Smooth muscle cell (in vitro differentiated cells): Measurements from ENCODE around the gene FAM204A. TPM values are rescaled to one million over a fixed set of nuclear protein-coding genes. Genes with fewer than 3 reads are reported as not detected.

Experiments
- DNase-seq: peaks from one replicate; lab custom pipeline; 2025; ENCODE audit not compliant: unreplicated experiment; lab: John Stamatoyannopoulos, UW
- H2AFZ ChIP-seq: fragments of 200-600 bp; sonication (generic); 2 replicates; pipeline ENCODE4 v1.6.0; 2016; ENCODE audit warnings: antibody characterized with exemption, low read depth, mild to moderate bottlenecking
- H3F3A ChIP-seq: fragments of 200-600 bp; sonication (generic); 2 replicates; pipeline ENCODE4 v1.6.0; 2017; ENCODE audit warnings: antibody characterized with exemption, low read depth
- H3K27ac ChIP-seq: fragments of 200-600 bp; sonication (generic); 2 replicates; pipeline ENCODE4 v1.5.1; 2016; ENCODE audit warnings: low read depth, mild to moderate bottlenecking
- H3K27me3 ChIP-seq: fragments of 200-600 bp; sonication (generic); 2 replicates; pipeline ENCODE4 v1.6.1; 2016; ENCODE audit warnings: low read depth, mild to moderate bottlenecking
- H3K36me3 ChIP-seq: fragments of 200-600 bp; sonication (generic); 2 replicates; pipeline ENCODE4 v1.5.1; 2016; ENCODE audit warnings: low read depth
- H3K4me1 ChIP-seq: fragments of 200-600 bp; sonication (generic); 2 replicates; pipeline ENCODE4 v1.5.1; 2016; ENCODE audit warnings: low read depth
- H3K4me2 ChIP-seq: fragments of 200-600 bp; sonication (generic); 2 replicates; pipeline ENCODE4 v1.6.0; 2016; ENCODE audit warnings: mild to moderate bottlenecking
- H3K4me3 ChIP-seq: fragments of 200-600 bp; sonication (generic); 2 replicates; pipeline ENCODE4 v1.5.1; 2016; ENCODE audit warnings: mild to moderate bottlenecking
- H3K79me2 ChIP-seq: fragments of 200-600 bp; sonication (generic); 2 replicates; pipeline ENCODE4 v1.6.0; 2016; ENCODE audit warnings: low read depth, mild to moderate bottlenecking
- H3K9ac ChIP-seq: fragments of 200-600 bp; sonication (generic); 2 replicates; pipeline ENCODE4 v1.6.0; 2016; ENCODE audit warnings: low read depth
- H3K9me3 ChIP-seq: fragments of 200-600 bp; sonication (generic); replicated peaks from 2 replicates; pipeline ENCODE4 v1.5.1; 2016; ENCODE audit warnings: low read depth
- H4K20me1 ChIP-seq: fragments of 200-600 bp; sonication (generic); 2 replicates; pipeline ENCODE4 v1.6.0; 2016; ENCODE audit warnings: low read depth
- WGBS: methylation state at CpG from one replicate; pipeline ENCODE4 v1.1.7; 2016; ENCODE audit warnings: low lambda C conversion rate; 5-methylcytosine and 5-hydroxymethylcytosine counted together
- polyA plus RNA-seq: library from polyadenylated mRNA; unstranded; fragments of >200 nt; fragmentation: Nextera tagmentation; extraction: Ambion mirVana; gene quantifications from 2 replicates; pipeline ENCODE4 v1.2.1, GENCODE V29; 2016
- total RNA-seq: library from RNA; depleted of rRNA; stranded (reverse); fragments of >200 nt; gene quantifications from 2 replicates; pipeline ENCODE4 v1.2.3, GENCODE V29; 2014
- TF ChIP-seq, protein P1 (sequence below): fragments of 200-600 bp; sonication (generic); IDR thresholded peaks from 2 replicates; pipeline ENCODE4 v1.5.1; 2017; ENCODE audit warnings: borderline replicate concordance, mild to moderate bottlenecking, antibody characterized with exemption; ENCODE audit not compliant: insufficient read depth, poor library complexity, severe bottlenecking

The FAM204A gene
- total and polyA plus RNA-seq, 2 experiments from 2014 or later, result 67.9 to 73.4 TPM

DNA sequence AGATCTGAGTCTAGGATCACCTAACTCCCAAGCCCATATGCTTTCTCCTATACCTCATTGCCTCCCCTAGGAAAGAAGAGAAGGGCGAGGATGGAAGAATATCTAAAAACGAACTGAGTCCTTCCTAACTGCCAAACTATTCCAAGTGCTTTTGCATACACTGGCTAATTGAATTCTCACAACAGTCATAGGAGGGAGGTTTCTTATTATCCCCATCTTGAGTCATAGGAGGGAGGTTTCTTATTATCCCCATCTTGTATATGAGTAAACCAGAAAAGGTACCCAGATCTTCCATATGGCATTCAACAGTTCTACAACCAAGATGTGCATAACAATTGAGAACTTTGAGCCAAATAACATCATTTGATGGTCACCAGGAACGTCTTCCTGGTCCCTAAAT lies 13.1 kb upstream of the FAM204A start:
- no peaks in the 10 kb centered on the region for H3K4me1 ChIP-seq
- 73% methylated on average over 3 of the region's 3 CpGs for WGBS

DNA sequence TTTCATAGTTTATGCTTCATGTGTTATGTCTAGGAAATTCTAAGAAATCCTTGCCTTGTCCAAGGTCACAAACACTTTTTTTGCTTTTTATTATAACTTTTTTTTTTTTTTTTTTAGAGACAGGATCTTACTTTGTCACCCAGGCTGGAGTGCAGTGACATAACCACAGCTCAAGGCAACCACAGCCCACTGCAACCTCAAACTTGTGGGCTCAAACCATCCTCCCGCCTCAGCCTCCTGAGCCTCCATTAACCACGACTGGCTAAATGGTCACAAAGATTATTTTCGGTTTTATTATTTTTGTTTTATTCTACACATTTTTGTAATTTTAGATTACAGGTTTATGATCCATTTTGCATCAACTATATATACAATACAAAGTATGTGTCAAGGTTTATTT lies 7.1 kb upstream of the FAM204A start:
- Histone ChIP-seq H3K4me1 (no peaks in the 10 kb centered on the region), H3F3A (no peaks in the 10 kb centered on the region), H2AFZ (no peak overlapping the region), H3K79me2 (no peaks in the 10 kb centered on the region), H3K4me3 (no peak overlapping the region), H3K36me3 (no peaks in the 10 kb centered on the region), H3K4me2 (no peak overlapping the region), H3K27ac (no peak overlapping the region), H3K27me3 (peaks cover 19% of the 10 kb centered on the region), H3K9ac (no peak overlapping the region), H3K9me3 (no peaks in the 10 kb centered on the region), H4K20me1 (no peaks in the 10 kb centered on the region)
- 81% methylated on average over 3 of the region's 3 CpGs for WGBS
- TF ChIP-seq, protein P1, sequence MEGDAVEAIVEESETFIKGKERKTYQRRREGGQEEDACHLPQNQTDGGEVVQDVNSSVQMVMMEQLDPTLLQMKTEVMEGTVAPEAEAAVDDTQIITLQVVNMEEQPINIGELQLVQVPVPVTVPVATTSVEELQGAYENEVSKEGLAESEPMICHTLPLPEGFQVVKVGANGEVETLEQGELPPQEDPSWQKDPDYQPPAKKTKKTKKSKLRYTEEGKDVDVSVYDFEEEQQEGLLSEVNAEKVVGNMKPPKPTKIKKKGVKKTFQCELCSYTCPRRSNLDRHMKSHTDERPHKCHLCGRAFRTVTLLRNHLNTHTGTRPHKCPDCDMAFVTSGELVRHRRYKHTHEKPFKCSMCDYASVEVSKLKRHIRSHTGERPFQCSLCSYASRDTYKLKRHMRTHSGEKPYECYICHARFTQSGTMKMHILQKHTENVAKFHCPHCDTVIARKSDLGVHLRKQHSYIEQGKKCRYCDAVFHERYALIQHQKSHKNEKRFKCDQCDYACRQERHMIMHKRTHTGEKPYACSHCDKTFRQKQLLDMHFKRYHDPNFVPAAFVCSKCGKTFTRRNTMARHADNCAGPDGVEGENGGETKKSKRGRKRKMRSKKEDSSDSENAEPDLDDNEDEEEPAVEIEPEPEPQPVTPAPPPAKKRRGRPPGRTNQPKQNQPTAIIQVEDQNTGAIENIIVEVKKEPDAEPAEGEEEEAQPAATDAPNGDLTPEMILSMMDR, result no peak
- no peak for DNase-seq

More for the DNA sequence above, 13.1 kb upstream of the FAM204A start:
- H3K36me3 ChIP-seq, result no peaks in the 10 kb centered on the region
- H4K20me1 ChIP-seq, result no peaks in the 10 kb centered on the region
- H3K9me3 ChIP-seq, result no peaks in the 10 kb centered on the region
- H3F3A ChIP-seq, result no peaks in the 10 kb centered on the region
- TF ChIP-seq, protein P1, result no peak
- no peak overlapping the region for H2AFZ ChIP-seq
- H3K27ac ChIP-seq, result no peak overlapping the region
- no peak overlapping the region for H3K4me2 ChIP-seq
- no peaks in the 10 kb centered on the region for H3K79me2 ChIP-seq
- peaks cover 25% of the 10 kb centered on the region for H3K27me3 ChIP-seq
- H3K4me3 ChIP-seq, result no peak overlapping the region
- H3K9ac ChIP-seq, result no peak overlapping the region
- no peak for DNase-seq

DNA sequence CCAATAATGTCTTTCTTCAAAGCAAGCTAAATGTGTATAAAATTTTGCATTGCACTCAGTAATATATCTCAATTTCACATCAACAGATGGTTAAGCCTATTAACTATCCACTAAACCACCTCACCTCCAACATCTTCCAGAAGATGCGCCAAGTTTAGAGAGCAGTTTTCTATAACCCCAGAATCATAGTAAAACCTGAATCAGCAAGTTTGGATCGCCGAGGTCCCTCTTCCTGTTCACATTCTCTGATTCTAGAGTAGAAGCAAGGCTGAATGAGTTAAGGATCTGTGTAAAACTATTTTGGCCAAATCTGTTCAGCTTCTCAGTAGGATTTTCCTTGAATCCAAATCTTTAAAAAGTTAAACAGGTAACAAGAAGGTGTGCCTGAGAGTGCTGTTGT lies 1.4 kb upstream of the FAM204A start:
- Histone ChIP-seq H4K20me1 (peaks cover 5% of the 10 kb centered on the region), H3K9me3 (no peaks in the 10 kb centered on the region), H3F3A (no peaks in the 10 kb centered on the region), H2AFZ (no peak overlapping the region), H3K9ac (no peak overlapping the region), H3K79me2 (peaks cover 33% of the 10 kb centered on the region), H3K27me3 (no peaks in the 10 kb centered on the region), H3K36me3 (no peaks in the 10 kb centered on the region), H3K4me1 (peaks cover 10% of the 10 kb centered on the region), H3K4me2 (no peak overlapping the region), H3K4me3 (no peak overlapping the region), H3K27ac (no peak overlapping the region)
- WGBS, result 99% methylated on average over 3 of the region's 3 CpGs
- TF ChIP-seq, protein P1, result no peak
- DNase-seq, result no peak

DNA sequence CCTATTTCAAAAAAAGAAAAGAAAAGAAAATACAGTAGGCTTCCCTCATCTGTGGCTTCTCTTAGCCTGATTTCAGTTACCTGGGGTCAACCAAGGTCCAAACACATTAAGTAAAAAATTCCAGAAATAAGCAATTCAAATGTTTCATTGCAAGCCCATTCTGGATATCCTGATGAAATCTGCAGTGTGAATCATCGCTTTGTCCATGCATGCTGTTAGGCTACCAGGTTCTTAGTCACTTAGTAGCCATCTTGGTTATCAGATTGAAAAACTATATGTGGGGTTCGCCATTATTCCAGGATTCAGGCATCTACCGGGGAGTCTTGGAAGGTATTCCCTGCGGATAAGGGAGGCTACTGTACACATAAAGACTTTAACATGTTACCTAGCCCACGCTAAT lies 991 bp upstream of the FAM204A start:
- Histone ChIP-seq H3K27me3 (no peaks in the 10 kb centered on the region), H3K4me1 (peaks cover 10% of the 10 kb centered on the region), H3K9ac (no peak overlapping the region), H3K36me3 (no peaks in the 10 kb centered on the region), H3K27ac (no peak overlapping the region), H3F3A (no peaks in the 10 kb centered on the region), H3K79me2 (peaks cover 37% of the 10 kb centered on the region), H3K4me3 (no peak overlapping the region), H3K4me2 (peak overlapping the region; percentile 89), H4K20me1 (peaks cover 6% of the 10 kb centered on the region), H3K9me3 (no peaks in the 10 kb centered on the region), H2AFZ (peak overlapping the region; percentile 97)
- no peak for DNase-seq
- TF ChIP-seq, protein P1, result no peak
- 94% methylated on average over 5 of the region's 5 CpGs for WGBS
